Neutrophil (primary cell): ENCODE data around the gene CMKLR1.

Experiments
- H3K27ac ChIP-seq: fragments of 200-600 bp; sonication (generic); 2 replicates; pipeline ENCODE4 v1.5.1; 2016; ENCODE audit warnings: mild to moderate bottlenecking, moderate library complexity
- H3K27me3 ChIP-seq: fragments of 200-600 bp; sonication (generic); 2 replicates; pipeline ENCODE4 v1.6.0; 2016; ENCODE audit warnings: mild to moderate bottlenecking
- H3K36me3 ChIP-seq: fragments of 200-600 bp; sonication (generic); 2 replicates; pipeline ENCODE4 v1.5.1; 2017
- H3K4me1 ChIP-seq, 2 experiments: fragments of 200-600 bp in 1 of 2; sonication (generic) in 1 of 2; 1 replicate in 1 of 2; 2 replicates in 1 of 2; pipeline versions ENCODE4 v1.5.1 to v1.6.1; 2013 to 2016; ENCODE audit warnings: low read depth in 1 of 2, low read length in 1 of 2, mild to moderate bottlenecking in 1 of 2, moderate library complexity in 1 of 2; ENCODE audit not compliant: control insufficient read depth in 1 of 2, insufficient read depth in 1 of 2
- H3K4me3 ChIP-seq, 2 experiments: fragments of 200-600 bp in 1 of 2; sonication (generic) in 1 of 2; 1 replicate in 1 of 2; 2 replicates in 1 of 2; pipeline ENCODE4 v1.5.1; 2013 to 2016; ENCODE audit warnings: low read depth in 1 of 2, low read length in 1 of 2, mild to moderate bottlenecking in 1 of 2, moderate library complexity in 1 of 2
- H3K9me3 ChIP-seq: fragments of 200-600 bp; sonication (generic); 2 replicates; pipeline ENCODE4 v1.5.1; 2016
- CTCF ChIP-seq: fragments of 200-600 bp; sonication (generic); IDR thresholded peaks from 2 replicates; pipeline ENCODE4 v1.5.1; 2016; ENCODE audit warnings: antibody characterized with exemption

Gene CMKLR1

GRCh38 chr12:108247130-108247529 lies 92.0 kb downstream of the CMKLR1 start:
- Histone ChIP-seq H3K4me3 (no peak overlapping the region), H3K4me1 (no peaks in the 10 kb centered on the region), H3K36me3 (no peaks in the 10 kb centered on the region), H3K9me3 (no peaks in the 10 kb centered on the region), H3K27ac (no peak overlapping the region), H3K27me3 (no peaks in the 10 kb centered on the region)
- TF ChIP-seq CTCF, result no peak

- H3K27ac ChIP-seq, result no peak overlapping the region
Observed at GRCh38 chr12:108241986-108242703, 97.0 kb downstream of the CMKLR1 start.

GRCh38 chr12:108240928-108241327 lies 98.2 kb downstream of the CMKLR1 start:
- Histone ChIP-seq H3K27me3 (peaks cover 12% of the 10 kb centered on the region), H3K4me3 (no peak overlapping the region), H3K9me3 (no peaks in the 10 kb centered on the region), H3K27ac (no peak overlapping the region), H3K4me1 (no peaks in the 10 kb centered on the region), H3K36me3 (no peaks in the 10 kb centered on the region)
- TF ChIP-seq CTCF, result no peak

More at GRCh38 chr12:108241986-108242703, 97.0 kb downstream of the CMKLR1 start:
- Histone ChIP-seq H3K27me3 (peaks cover 12% of the 10 kb centered on the region), H3K4me3 (no peak overlapping the region), H3K9me3 (no peaks in the 10 kb centered on the region), H3K36me3 (no peaks in the 10 kb centered on the region), H3K4me1 (no peaks in the 10 kb centered on the region)
- TF ChIP-seq CTCF, result no peak

DNA sequence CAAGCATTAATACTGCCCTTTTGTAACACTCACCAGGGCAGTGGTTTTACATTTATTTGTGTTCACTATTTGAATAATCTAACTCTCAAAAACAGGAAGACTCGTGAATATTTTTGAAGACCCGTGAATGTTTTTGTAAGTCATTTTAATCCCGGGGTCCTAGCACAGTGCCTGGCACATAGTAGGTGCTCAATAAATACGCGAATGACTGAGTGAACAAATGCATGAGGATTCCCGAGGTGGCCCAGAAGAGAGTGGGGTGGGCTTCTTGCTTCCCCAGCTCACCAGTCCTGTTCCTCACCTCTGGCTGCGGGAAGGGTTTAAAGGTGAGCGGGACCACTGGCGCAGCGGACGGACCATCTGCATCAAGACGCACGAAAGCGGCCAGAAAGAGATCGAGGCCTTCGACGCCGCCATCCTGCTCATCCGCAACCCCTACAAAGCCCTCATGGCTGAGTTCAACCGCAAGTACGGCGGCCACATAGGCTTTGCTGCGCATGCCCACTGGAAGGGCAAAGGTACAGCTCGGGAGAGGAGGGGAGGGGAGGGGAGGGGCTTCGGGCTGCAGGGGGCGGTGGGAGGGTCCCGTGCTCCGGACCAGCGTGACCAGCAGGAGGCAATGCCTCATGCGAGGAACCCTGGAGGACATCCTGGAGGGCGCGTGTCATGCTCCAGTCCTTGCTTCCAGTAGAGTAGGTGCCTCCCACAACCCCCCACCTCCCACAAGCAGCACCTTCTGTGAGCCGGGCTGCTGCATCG lies 98.9 kb downstream of the CMKLR1 start:
- no peaks in the 10 kb centered on the region for H3K9me3 ChIP-seq
- H3K27me3 ChIP-seq, result peaks cover 12% of the 10 kb centered on the region
- no peaks in the 10 kb centered on the region for H3K36me3 ChIP-seq
- no peak overlapping the region for H3K4me3 ChIP-seq
- TF ChIP-seq CTCF, result no peak
- no peak overlapping the region for H3K27ac ChIP-seq
- no peaks in the 10 kb centered on the region for H3K4me1 ChIP-seq

GRCh38 chr12:108239378-108239777 lies 99.7 kb downstream of the CMKLR1 start:
- H3K27ac ChIP-seq, result no peak overlapping the region
- no peak overlapping the region for H3K4me3 ChIP-seq
- H3K4me1 ChIP-seq, result no peaks in the 10 kb centered on the region
- TF ChIP-seq CTCF, result no peak
- H3K27me3 ChIP-seq, result peaks cover 12% of the 10 kb centered on the region
- H3K9me3 ChIP-seq, result no peaks in the 10 kb centered on the region
- no peaks in the 10 kb centered on the region for H3K36me3 ChIP-seq
